Endodermal cell (in vitro differentiated cells): Measurements from ENCODE around the gene MBNL3. TPM values are rescaled to one million over a fixed set of nuclear protein-coding genes. Genes with fewer than 3 reads are reported as not detected.

Experiments used
- DNase-seq: peaks from one replicate; pipeline ENCODE4 v3.0.0-alpha.2; 2017
- H3K27ac ChIP-seq: 2 replicates; pipeline ENCODE4 v1.5.1; 2013; ENCODE audit warnings: mild to moderate bottlenecking, low read depth, low read length, moderate library complexity
- H3K27me3 ChIP-seq: 2 replicates; pipeline ENCODE4 v1.6.1; 2013; ENCODE audit warnings: mild to moderate bottlenecking, low read length, moderate library complexity; ENCODE audit not compliant: insufficient read depth, control insufficient read depth, poor library complexity, severe bottlenecking
- H3K36me3 ChIP-seq: 2 replicates; pipeline ENCODE4 v1.7.0; 2013; ENCODE audit warnings: mild to moderate bottlenecking, low read length, moderate library complexity; ENCODE audit not compliant: control insufficient read depth, insufficient read depth
- H3K4me1 ChIP-seq: one replicate; pipeline ENCODE4 v1.7.0; 2013; ENCODE audit warnings: low read length; ENCODE audit not compliant: control insufficient read depth, insufficient read depth
- H3K4me3 ChIP-seq: 2 replicates; pipeline ENCODE4 v1.5.1; 2013; ENCODE audit warnings: mild to moderate bottlenecking, low read length, moderate library complexity
- H3K9ac ChIP-seq: 2 replicates; pipeline ENCODE4 v1.6.1; 2013; ENCODE audit warnings: mild to moderate bottlenecking, low read length, moderate library complexity; ENCODE audit not compliant: poor library complexity, severe bottlenecking; ENCODE audit errors: extremely low read depth
- H3K9me3 ChIP-seq: 2 replicates; pipeline ENCODE4 v1.6.1; 2013; ENCODE audit warnings: mild to moderate bottlenecking, low read length, moderate library complexity; ENCODE audit not compliant: control insufficient read depth
- H3K27ac Mint-ChIP-seq: 2 replicates; pipeline ENCODE4 v1.8.0; 2020; ENCODE audit warnings: mixed read lengths
- H3K27me3 Mint-ChIP-seq: 2 replicates; pipeline ENCODE4 v1.8.0; 2021; ENCODE audit warnings: mild to moderate bottlenecking, mixed read lengths; ENCODE audit not compliant: insufficient read depth
- H3K36me3 Mint-ChIP-seq: 2 replicates; pipeline ENCODE4 v1.8.0; 2020; ENCODE audit warnings: low read depth, mixed read lengths
- H3K4me1 Mint-ChIP-seq: 2 replicates; pipeline ENCODE4 v1.8.0; 2020; ENCODE audit warnings: mixed read lengths
- H3K4me3 Mint-ChIP-seq: 2 replicates; pipeline ENCODE4 v1.8.0; 2020; ENCODE audit warnings: mild to moderate bottlenecking, moderate library complexity, mixed read lengths
- H3K9me3 Mint-ChIP-seq: 2 replicates; pipeline ENCODE4 v1.8.0; 2020; ENCODE audit warnings: mild to moderate bottlenecking, mixed read lengths
- CTCF ChIP-seq: fragments of 200-600 bp; sonication (generic); conservative IDR thresholded peaks from 2 replicates; pipeline ENCODE4 v1.5.0; 2021; ENCODE audit warnings: antibody characterized with exemption, mild to moderate bottlenecking
- WGBS, 2 experiments: methylation state at CpG; one replicate each; pipeline versions ENCODE4 v1.1.5 to v1.1.7; 2013; ENCODE audit warnings: missing lambda C conversion rate in 2 of 2, mixed read lengths in 1 of 2; ENCODE audit not compliant: insufficient coverage in 1 of 2, insufficient read length in 1 of 2; 5-methylcytosine and 5-hydroxymethylcytosine counted together
- total RNA-seq, 2 donors: library from RNA; stranded (reverse); fragmentation: NEBNext Ultra II Directional in 1 of 2; extraction: Animal tissue kit (Norgen Biotek cat#: 25700) in 1 of 2; gene quantifications; 2 replicates in 1 of 2; 3 replicates in 1 of 2; pipeline ENCODE4 v1.2.1, GENCODE V29; 2021

Gene MBNL3
- total RNA-seq, 2 donors from 2014 or later = 17.0 to 33.4 TPM

- H3K27me3 Mint-ChIP-seq = no peaks in the 10 kb centered on the region
These were observed 73.8 kb downstream of the MBNL3 start for GRCh38 chrX:132415012-132415411.

GRCh38 chrX:132414404-132414803 is 74.4 kb downstream of the MBNL3 start:
- Histone ChIP-seq H3K4me1 (no peaks in the 10 kb centered on the region), H3K27ac (no peak overlapping the region), H3K9me3 (no peaks in the 10 kb centered on the region), H3K4me3 (no peak overlapping the region), H3K27me3 (no peaks in the 10 kb centered on the region), H3K36me3 (no peaks in the 10 kb centered on the region), H3K9ac (no peak overlapping the region)
- Mint-ChIP-seq H3K9me3 (no peaks in the 10 kb centered on the region), H3K27ac (no peak overlapping the region), H3K27me3 (no peaks in the 10 kb centered on the region), H3K4me3 (no peak overlapping the region), H3K36me3 (no peaks in the 10 kb centered on the region), H3K4me1 (peaks cover 48% of the 10 kb centered on the region)
- WGBS, 2 experiments = 92% methylated on average over 2 of the region's 2 CpGs; no CpG with 5 or more reads in 1 of the 2 experiments
- DNase-seq = no peak
- TF ChIP-seq CTCF = no peak

More at GRCh38 chrX:132415012-132415411, 73.8 kb downstream of the MBNL3 start:
- H3K36me3 ChIP-seq = no peaks in the 10 kb centered on the region
- Mint-ChIP-seq H3K9me3 (no peaks in the 10 kb centered on the region), H3K27ac (no peak overlapping the region), H3K4me1 (peaks cover 42% of the 10 kb centered on the region), H3K4me3 (no peak overlapping the region), H3K36me3 (no peaks in the 10 kb centered on the region)
- H3K4me1 ChIP-seq = no peaks in the 10 kb centered on the region
- H3K27ac ChIP-seq = no peak overlapping the region
- TF ChIP-seq CTCF = no peak
- no peak for DNase-seq
- no peak overlapping the region for H3K4me3 ChIP-seq
- WGBS, 2 experiments = 86 to 94% methylated on average over 1 to 3 of the region's 3 CpGs
- no peaks in the 10 kb centered on the region for H3K27me3 ChIP-seq
- no peaks in the 10 kb centered on the region for H3K9me3 ChIP-seq
- no peak overlapping the region for H3K9ac ChIP-seq

DNA sequence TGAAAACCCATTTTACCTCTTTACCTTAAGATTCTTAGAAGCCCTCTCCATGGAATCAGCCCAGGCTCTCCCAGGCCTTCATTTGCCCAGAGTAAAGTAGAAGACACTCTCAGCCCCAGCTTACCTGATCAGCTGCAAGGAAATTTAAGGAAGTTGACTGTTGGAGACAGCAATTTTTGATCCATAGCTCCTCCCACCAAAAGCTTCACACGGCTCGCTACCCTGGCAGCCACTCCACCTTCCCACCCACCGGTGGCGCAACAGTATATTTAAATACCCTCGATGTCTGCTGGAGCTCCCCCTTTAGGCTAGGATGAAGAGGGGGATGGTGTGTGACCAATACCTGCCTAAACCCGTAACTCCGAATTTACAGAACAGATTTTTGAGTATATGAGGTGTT is 75.4 kb downstream of the MBNL3 start:
- H3K27ac ChIP-seq = no peak overlapping the region
- Mint-ChIP-seq H3K27ac (peak overlapping the region; percentile 76), H3K4me3 (peak overlapping the region; percentile 59), H3K9me3 (no peaks in the 10 kb centered on the region), H3K36me3 (no peaks in the 10 kb centered on the region), H3K4me1 (peaks cover 55% of the 10 kb centered on the region), H3K27me3 (no peaks in the 10 kb centered on the region)
- peak; percentile 82 for TF ChIP-seq CTCF
- H3K4me1 ChIP-seq = no peaks in the 10 kb centered on the region
- no peaks in the 10 kb centered on the region for H3K27me3 ChIP-seq
- H3K36me3 ChIP-seq = no peaks in the 10 kb centered on the region
- 43% methylated on average over 2 of the region's 7 CpGs; no CpG with 5 or more reads in 1 of the 2 experiments for WGBS, 2 experiments
- H3K4me3 ChIP-seq = peak overlapping the region; percentile 85
- H3K9ac ChIP-seq = peak overlapping the region; percentile 47
- peak; percentile 82 for DNase-seq
- H3K9me3 ChIP-seq = no peaks in the 10 kb centered on the region
